GM12878 (cell line): ENCODE results near the gene MOV10L1. TPM values are rescaled to one million over a fixed set of nuclear protein-coding genes. Genes with fewer than 3 reads are reported as not detected.
A peak's percentile ranks its signal among the peaks of the same experiment; 100 is the strongest.

Source experiments
- ATAC-seq: fragments of 200-7000 bp; cut with Tn5 transposase; 3 replicates; pipeline ENCODE4 v1.9.1; 2020; ENCODE audit warnings: mild to moderate bottlenecking, moderate library complexity
- BruUV-seq: library from RNA; stranded (reverse); fragments of 400-500 nt; replicated peaks from 2 replicates; lab custom pipeline; 2021; lab: Mats Ljungman, UMichigan
- CTCF ChIA-PET: fragments of 300-600 bp; sonication (Branson Sonifier 250); formaldehyde crosslinking; extraction: SDS; loops from one replicate; lab custom pipeline; 2021; ENCODE audit warnings: inconsistent platforms; lab: Yijun Ruan, JAX
- POLR2A ChIA-PET: fragments of 350-600 bp; formaldehyde crosslinking; extraction: SDS; loops from one replicate; lab custom pipeline; 2021; ENCODE audit warnings: inconsistent platforms; lab: Charles Lee
- RAD21 ChIA-PET: fragments of 300-600 bp; sonication (Branson Sonifier 250); formaldehyde crosslinking; loops from one replicate; lab custom pipeline; 2023; ENCODE audit warnings: antibody characterized with exemption; ENCODE audit not compliant: unreplicated experiment; lab: Charles Lee
- SMC1A ChIA-PET: fragments of 300-600 bp; sonication (Branson Sonifier 250); formaldehyde crosslinking; loops from one replicate; lab custom pipeline; 2023; ENCODE audit not compliant: unreplicated experiment, uncharacterized antibody; lab: Charles Lee
- DNase-seq: peaks from one replicate; pipeline ENCODE4 v3.0.0-alpha.2; 2011; ENCODE audit warnings: low read depth, low spot score
- FAIRE-seq: peaks from 3 replicates; lab custom pipeline; 2011; peaks lifted over from hg19 to GRCh38; lab: Jason Lieb, UNC
- H2AFZ ChIP-seq: 2 replicates; pipeline ENCODE4 v1.6.0; 2011; ENCODE audit warnings: low read depth, low read length, control low read depth; ENCODE audit not compliant: control insufficient read depth
- H3K27ac ChIP-seq: 2 replicates; pipeline ENCODE4 v1.5.1; 2011; ENCODE audit warnings: control low read depth; ENCODE audit not compliant: control insufficient read depth, insufficient read depth
- H3K27me3 ChIP-seq, 2 experiments: replicated peaks in 1 of 2; 2 replicates each; pipeline versions ENCODE4 v1.6.0 to v1.6.1; 2011; ENCODE audit warnings: low read length in 1 of 2; ENCODE audit not compliant: control insufficient read depth in 2 of 2, insufficient read depth in 2 of 2
- H3K36me3 ChIP-seq, 2 experiments: 2 replicates each; pipeline ENCODE4 v1.5.1; 2011; ENCODE audit warnings: low read length in 1 of 2; ENCODE audit not compliant: control insufficient read depth in 2 of 2, insufficient read depth in 2 of 2
- H3K4me1 ChIP-seq: 2 replicates; pipeline ENCODE4 v1.6.1; 2011; ENCODE audit warnings: mild to moderate bottlenecking, low read length, moderate library complexity, mixed read lengths; ENCODE audit not compliant: control insufficient read depth, insufficient read depth
- H3K4me2 ChIP-seq: 2 replicates; pipeline ENCODE4 v1.6.0; 2011; ENCODE audit warnings: control low read depth; ENCODE audit not compliant: control insufficient read depth, insufficient read depth
- H3K4me3 ChIP-seq: fragments of 200-600 bp; sonication (generic); 2 replicates; pipeline ENCODE4 v1.5.1; 2016
- H3K79me2 ChIP-seq: 2 replicates; pipeline ENCODE4 v1.6.0; 2011; ENCODE audit warnings: low read length; ENCODE audit not compliant: control insufficient read depth, insufficient read depth
- H3K9ac ChIP-seq: 2 replicates; pipeline ENCODE4 v1.8.0; 2011; ENCODE audit warnings: low read length, control low read depth, mixed read lengths; ENCODE audit not compliant: control insufficient read depth, insufficient read depth
- H3K9me3 ChIP-seq: replicated peaks from 3 replicates; pipeline ENCODE4 v1.5.1; 2011; ENCODE audit warnings: mild to moderate bottlenecking, low read length; ENCODE audit not compliant: control insufficient read depth, insufficient read depth
- H4K20me1 ChIP-seq: 2 replicates; pipeline ENCODE4 v1.6.0; 2011; ENCODE audit not compliant: control insufficient read depth, insufficient read depth
- ATF3 ChIP-seq: IDR thresholded peaks from 2 replicates; pipeline ENCODE4 v1.6.1; 2011; ENCODE audit warnings: low read depth, mild to moderate bottlenecking, low read length, moderate library complexity, borderline replicate concordance; ENCODE audit errors: extremely low read depth
- ATF7 ChIP-seq: fragments of 450-650 bp; IDR thresholded peaks from 2 replicates; pipeline ENCODE4 v1.6.1; 2016; ENCODE audit warnings: low read depth, mild to moderate bottlenecking
- BCLAF1 ChIP-seq: fragments of 450-650 bp; IDR thresholded peaks from 2 replicates; pipeline ENCODE4 v1.6.1; 2017; ENCODE audit warnings: antibody characterized with exemption, mild to moderate bottlenecking, moderate library complexity
- FOXK2 ChIP-seq: fragments of 450-650 bp; IDR thresholded peaks from 2 replicates; pipeline ENCODE4 v1.6.1; 2017; ENCODE audit warnings: mild to moderate bottlenecking, moderate library complexity
- PML ChIP-seq: IDR thresholded peaks from 2 replicates; pipeline ENCODE4 v1.6.1; 2012; ENCODE audit warnings: low read length, inconsistent platforms
- POU2F2 ChIP-seq: IDR thresholded peaks from 3 replicates; pipeline ENCODE4 v1.6.1; 2011; ENCODE audit warnings: low read depth, mild to moderate bottlenecking, low read length, borderline replicate concordance
- SUPT20H ChIP-seq: IDR thresholded peaks from 2 replicates; pipeline ENCODE4 v1.6.1; 2011; ENCODE audit warnings: low read depth, mild to moderate bottlenecking, low read length, moderate library complexity, borderline replicate concordance; ENCODE audit not compliant: control insufficient read depth
- YBX1 ChIP-seq: fragments of 450-650 bp; IDR thresholded peaks from 2 replicates; pipeline ENCODE4 v1.6.1; 2016; ENCODE audit warnings: antibody characterized with exemption
- ZNF207 ChIP-seq: fragments of 450-650 bp; IDR thresholded peaks from 2 replicates; pipeline ENCODE4 v1.6.1; 2014; ENCODE audit warnings: antibody characterized with exemption, mild to moderate bottlenecking, borderline replicate concordance
- ZNF274 ChIP-seq: IDR thresholded peaks from one replicate; pipeline ENCODE4 v1.8.0; 2011; ENCODE audit not compliant: insufficient read length, insufficient read depth
- ZZZ3 ChIP-seq: IDR thresholded peaks from 2 replicates; pipeline ENCODE4 v1.6.1; 2011; ENCODE audit warnings: low read depth; ENCODE audit not compliant: control insufficient read depth, insufficient read length
- WGBS: methylation state at CpG from one replicate; pipeline ENCODE4 v1.1.6; 2016; ENCODE audit warnings: low lambda C conversion rate; ENCODE audit not compliant: insufficient replicate concordance, insufficient coverage; ENCODE audit errors: missing lambda C conversion rate; 5-methylcytosine and 5-hydroxymethylcytosine counted together
- in situ Hi-C: fragments of 300-500 bp; cut with MboI; formaldehyde crosslinking; loops from 9 replicates; pipeline ENCODE4 v1.14.3; 2018; ENCODE audit warnings: mixed read lengths
- intact Hi-C: fragments of 100-400 bp; cut with micrococcal nuclease; formaldehyde crosslinking; loops from one replicate; pipeline ENCODE4 v1.14.2; 2022; ENCODE audit not compliant: unreplicated experiment
- polyA plus RNA-seq, 11 experiments: library from polyadenylated mRNA; depleted of rRNA in 4 of 11; unstranded in 6 of 11; stranded (reverse) in 5 of 11; fragments of >200 nt; fragmentation: Nextera tagmentation in 4 of 11; fragmentation: Illumina TruSeq in 1 of 11; extraction: Ambion mirVana in 4 of 11; extraction: Trizol in 1 of 11; gene quantifications; 1 replicate in 1 of 11; 2 replicates in 10 of 11; pipeline versions ENCODE4 v1.2.1 to v1.2.3, GENCODE V29; 2011 to 2016; ENCODE audit warnings: inconsistent platforms in 2 of 11, missing spikeins in 2 of 11, low read depth in 1 of 11
- total RNA-seq, 4 experiments: library from RNA; depleted of rRNA in 3 of 4; stranded (reverse); fragments of >200 nt in 3 of 4; fragmentation: Illumina TruSeq in 1 of 4; extraction: Trizol in 1 of 4; gene quantifications; 2 replicates each; pipeline versions ENCODE4 v1.2.1 to v1.2.3, GENCODE V29; 2013 to 2021
- TF ChIP-seq, protein P1 (sequence below): IDR thresholded peaks from 2 replicates; pipeline ENCODE4 v1.6.1; 2012; ENCODE audit warnings: low read depth, low read length, improper control_type of control experiment
- TF ChIP-seq, protein P2 (sequence below): IDR thresholded peaks from 2 replicates; pipeline ENCODE4 v1.6.1; 2012; ENCODE audit warnings: low read length, inconsistent platforms

The MOV10L1 gene
- total and polyA plus RNA-seq, 10 of the 15 experiments (the other 5 are each of a cell fraction or from before 2014, with no cell fraction given) = 0.22 TPM; not detected in 9

DNA sequence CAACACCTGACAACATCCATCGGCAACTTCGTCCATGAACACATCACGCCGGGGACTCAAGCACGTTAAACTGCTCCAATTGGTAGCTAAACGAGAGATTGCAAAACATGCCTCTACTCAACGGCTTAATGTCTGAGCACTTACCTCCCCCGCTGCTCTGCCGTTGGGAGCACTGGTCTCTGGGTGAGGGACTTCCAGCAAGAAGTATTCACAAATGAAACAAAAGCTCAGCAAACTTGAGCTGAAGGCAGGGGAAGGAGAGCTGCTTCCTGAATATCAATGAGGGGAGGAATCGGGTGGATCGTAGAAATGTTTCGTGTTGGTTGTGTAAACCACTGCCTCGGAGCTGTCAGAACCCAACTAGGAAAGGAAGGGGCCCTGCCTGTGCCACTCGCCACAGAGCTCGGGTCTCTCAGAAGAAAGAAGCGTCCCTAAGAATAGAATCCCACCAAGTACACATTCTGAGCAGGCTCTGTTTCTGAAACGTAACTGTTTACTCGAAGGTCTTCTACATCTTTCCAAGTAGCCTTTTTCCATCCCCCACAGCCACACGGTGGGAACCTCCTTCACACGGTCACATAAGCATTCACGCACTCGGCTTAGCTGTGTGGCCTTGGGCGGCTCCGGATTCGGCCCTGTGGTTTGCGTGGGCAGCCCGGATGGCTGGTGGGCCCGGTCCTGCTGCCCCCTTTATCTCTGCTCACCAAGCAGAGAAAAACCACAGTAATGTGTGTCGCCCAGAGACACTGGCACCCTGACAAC, 4.4 kb upstream of the MOV10L1 start, which contains the start of gene MLC1:
Gene MLC1, minus strand, starts transcription at position 216 of the 762 bp plus-strand sequence. CDS start 524 bp downstream, outside the sequence.
- ChIA-PET POLR2A (no interaction called here), CTCF (no interaction called here), RAD21 (no interaction called here)
- DNase-seq = no peak
- H3K4me2 ChIP-seq = peak within 1 kb of the TSS; percentile 70
- TF ChIP-seq ZNF274 (no peak), PML (no peak), POU2F2 (no peak), ATF3 (no peak), ATF7 (no peak), YBX1 (no peak), ZZZ3 (no peak), ZNF207 (no peak), SUPT20H (no peak), FOXK2 (no peak), BCLAF1 (no peak)
- TF ChIP-seq, protein P1, sequence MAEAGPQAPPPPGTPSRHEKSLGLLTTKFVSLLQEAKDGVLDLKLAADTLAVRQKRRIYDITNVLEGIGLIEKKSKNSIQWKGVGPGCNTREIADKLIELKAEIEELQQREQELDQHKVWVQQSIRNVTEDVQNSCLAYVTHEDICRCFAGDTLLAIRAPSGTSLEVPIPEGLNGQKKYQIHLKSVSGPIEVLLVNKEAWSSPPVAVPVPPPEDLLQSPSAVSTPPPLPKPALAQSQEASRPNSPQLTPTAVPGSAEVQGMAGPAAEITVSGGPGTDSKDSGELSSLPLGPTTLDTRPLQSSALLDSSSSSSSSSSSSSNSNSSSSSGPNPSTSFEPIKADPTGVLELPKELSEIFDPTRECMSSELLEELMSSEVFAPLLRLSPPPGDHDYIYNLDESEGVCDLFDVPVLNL = no peak
- TF ChIP-seq, protein P2, sequence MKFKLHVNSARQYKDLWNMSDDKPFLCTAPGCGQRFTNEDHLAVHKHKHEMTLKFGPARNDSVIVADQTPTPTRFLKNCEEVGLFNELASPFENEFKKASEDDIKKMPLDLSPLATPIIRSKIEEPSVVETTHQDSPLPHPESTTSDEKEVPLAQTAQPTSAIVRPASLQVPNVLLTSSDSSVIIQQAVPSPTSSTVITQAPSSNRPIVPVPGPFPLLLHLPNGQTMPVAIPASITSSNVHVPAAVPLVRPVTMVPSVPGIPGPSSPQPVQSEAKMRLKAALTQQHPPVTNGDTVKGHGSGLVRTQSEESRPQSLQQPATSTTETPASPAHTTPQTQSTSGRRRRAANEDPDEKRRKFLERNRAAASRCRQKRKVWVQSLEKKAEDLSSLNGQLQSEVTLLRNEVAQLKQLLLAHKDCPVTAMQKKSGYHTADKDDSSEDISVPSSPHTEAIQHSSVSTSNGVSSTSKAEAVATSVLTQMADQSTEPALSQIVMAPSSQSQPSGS = no peak
- TF ChIP-seq, all 136 proteins: peak for 0
- Histone ChIP-seq H4K20me1 (no peaks in the 10 kb centered on the region), H3K4me3 (peak within 1 kb of the TSS; percentile 15; the same call in 1 of the 2 replicates), H3K79me2 (no peaks in the 10 kb centered on the region), H2AFZ (peak within 1 kb of the TSS; percentile 65), H3K27ac (no peak within 1 kb of the TSS), H3K9ac (no peak within 1 kb of the TSS), H3K4me1 (no peaks in the 10 kb centered on the region), H3K9me3 (peaks cover 9% of the 10 kb centered on the region; the same call in 1 of the 3 replicates), H3K36me3 (no peaks in the 10 kb centered on the region), H3K27me3 (peaks cover 1 to 2% of the 10 kb centered on the region in 2 experiments; a peak in 2 of 4 replicates)
- FAIRE-seq (peak; percentile 68), ATAC-seq (no peak)
- intact Hi-C loops (no loop called here), in situ Hi-C loops (no loop called here)
- 5% methylated on average over 29 of the region's 29 CpGs for WGBS
- SMC1A ChIA-PET = interaction anchor here (0.9 kb wide), 1 partner anchor 21 kb away, joined by 3 read pairs; no protein-coding TSS in a partner anchor
- no TSS peak for BruUV-seq
